Mucosa of gallbladder (tissue), 1 donor: ENCODE data around the gene GALNT1. TPM values are rescaled to one million over a fixed set of nuclear protein-coding genes. Genes with fewer than 3 reads are reported as not detected.

Experiments
- DNase-seq: peaks from one replicate; pipeline ENCODE4 v3.0.0-alpha.2; 2020; ENCODE audit warnings: low spot score
- total RNA-seq: library from RNA; stranded (reverse); gene quantifications from one replicate; pipeline ENCODE4 v1.2.1, GENCODE V29; 2021
- donor health status: DM: no; HTN: no; CAD: no.

GALNT1 gene
- total RNA-seq, 1 donor from 2014 or later: 72.7 TPM

DNA sequence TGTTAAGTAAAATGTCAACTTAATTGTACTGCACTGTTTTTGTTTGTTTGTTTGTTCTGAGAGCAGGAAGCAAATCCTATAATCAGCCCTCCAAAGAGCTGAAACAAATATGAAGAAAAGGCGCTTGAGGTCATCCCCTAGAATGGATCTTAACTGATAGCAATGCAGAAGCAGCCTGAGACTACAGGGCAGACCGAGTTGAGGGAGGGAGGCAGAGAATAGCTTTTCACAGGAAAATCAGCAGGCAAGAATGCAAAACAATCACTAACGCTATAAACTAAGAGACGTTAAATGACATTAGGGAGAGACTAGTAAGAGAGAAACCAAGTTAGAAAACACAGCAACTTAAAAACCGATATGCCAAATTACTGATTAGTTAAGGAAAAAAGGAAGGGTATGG is 37.2 kb downstream of the GALNT1 start:
- no peak for DNase-seq

DNA sequence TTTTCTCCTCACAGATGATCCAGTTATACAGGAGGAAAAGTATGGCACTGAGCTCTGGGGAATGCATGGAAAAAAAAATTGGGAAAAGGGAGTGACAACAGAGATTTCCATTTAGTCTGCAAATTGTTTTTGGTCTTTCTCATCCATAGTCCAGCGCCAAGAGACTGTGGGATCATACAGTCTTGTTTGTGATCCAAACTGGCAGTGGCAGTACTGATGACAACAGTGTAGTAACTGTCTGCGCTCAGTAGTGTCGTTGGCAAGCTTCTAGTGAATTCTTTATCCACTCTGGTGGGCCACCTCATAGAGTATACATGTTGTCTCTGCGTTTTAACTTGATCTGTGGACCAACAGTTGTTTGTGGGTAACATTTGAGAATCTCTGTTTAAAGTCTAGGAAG is 37.9 kb downstream of the GALNT1 start:
- no peak for DNase-seq

DNA sequence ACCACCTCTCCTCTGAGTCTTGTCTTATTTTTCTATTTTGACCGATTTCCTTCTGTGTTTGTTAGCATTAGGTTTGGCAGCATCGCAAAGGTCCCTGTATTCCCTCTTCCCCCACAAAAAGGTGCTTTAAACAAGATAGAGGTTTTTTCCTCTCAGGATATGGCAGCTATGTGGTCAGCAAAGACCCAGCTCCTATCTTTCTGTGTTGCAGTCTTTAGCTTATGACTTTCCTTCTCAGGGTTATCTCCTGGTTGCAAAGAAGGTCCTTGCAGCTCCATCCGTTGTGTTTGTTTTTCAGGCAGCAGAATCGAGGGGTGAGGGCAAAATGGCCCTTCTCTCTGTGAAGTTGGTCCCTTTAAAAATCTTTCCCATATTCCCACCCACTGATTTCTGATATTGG is 38.4 kb downstream of the GALNT1 start:
- no peak for DNase-seq

DNA sequence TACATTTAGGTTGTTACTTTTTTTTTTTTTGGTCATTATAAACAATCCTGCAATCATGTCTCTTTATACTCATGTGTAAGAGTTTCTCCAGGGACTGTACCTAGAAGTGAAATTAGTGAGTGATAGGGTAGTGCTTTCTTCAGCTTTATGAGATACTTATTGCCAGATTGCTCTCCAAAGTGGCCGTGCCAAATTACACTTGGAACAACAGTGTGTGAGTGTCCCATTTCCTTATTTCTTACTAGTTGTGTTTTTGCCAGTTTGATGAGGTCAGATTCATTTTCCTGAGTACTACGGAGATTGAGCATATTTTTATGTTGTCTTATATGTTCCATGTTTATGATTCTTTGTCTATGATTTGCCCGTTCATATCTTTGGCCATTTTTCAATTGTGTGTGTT is 39.2 kb downstream of the GALNT1 start:
- DNase-seq: no peak

DNA sequence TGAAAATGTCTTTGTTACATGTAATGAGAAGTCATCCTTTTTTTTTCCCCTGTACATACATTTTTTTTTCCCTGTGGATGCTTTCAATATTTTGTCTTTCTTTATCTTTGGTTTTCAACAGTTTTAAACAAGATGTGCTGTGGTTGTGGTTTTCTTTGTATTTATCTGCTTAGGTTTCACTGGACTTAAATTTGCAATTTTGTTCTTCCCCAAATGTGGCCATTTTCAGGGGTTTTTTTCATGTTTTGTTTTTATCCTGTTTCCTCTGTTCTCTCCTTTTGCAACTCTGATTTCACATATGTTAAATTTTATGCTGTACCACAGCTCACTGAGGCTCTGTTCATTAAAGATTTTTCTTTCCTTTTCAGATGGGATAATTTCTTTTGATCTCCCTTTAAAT is 41.7 kb downstream of the GALNT1 start:
- no peak for DNase-seq

DNA sequence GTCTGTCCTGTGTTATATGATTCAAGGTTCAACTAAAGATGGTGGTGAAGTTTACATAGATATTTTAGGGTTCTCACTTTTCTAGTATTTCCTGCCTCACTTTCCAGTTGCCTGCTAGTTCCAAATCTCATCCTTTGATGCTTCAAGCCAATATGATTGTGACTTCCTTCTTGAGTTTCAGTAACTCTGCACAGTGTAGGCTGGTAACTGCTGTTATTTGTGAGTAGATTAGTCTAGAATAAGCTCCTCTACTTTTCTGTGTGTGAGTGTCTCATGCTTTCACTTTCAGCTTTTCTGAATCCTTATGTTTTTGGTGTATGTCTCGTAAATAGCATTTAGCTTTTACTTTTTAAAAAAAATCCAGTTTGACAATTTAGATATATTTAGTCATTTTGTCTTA is 42.6 kb downstream of the GALNT1 start:
- no peak for DNase-seq

GRCh38 chr18:35625232-35625631 is 43.7 kb downstream of the GALNT1 start:
- DNase-seq: no peak

- DNase-seq: no peak
Observed at GRCh38 chr18:35633761-35634160, 52.2 kb downstream of the GALNT1 start.

- no peak for DNase-seq
Observed at GRCh38 chr18:35634323-35634722, 52.8 kb downstream of the GALNT1 start.

DNA sequence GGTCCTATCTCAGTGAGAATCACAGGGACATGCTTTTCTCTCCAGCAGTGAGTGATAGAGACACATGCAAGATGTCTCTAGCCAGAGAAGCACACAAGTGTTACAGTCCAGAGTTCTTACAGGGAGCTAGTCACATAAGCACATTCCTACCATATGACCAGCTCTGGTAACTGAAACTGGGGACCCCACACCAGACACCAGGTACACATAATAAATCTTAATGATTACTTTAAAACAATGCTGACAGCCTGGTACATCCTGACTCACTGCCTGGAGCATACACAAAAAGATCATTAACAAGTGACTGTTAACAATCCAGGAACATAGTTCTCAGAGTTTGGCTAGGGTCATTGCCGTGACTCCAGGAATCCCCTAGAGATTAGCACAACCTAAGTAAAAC is 53.6 kb downstream of the GALNT1 start:
- no peak for DNase-seq

- DNase-seq: no peak
Observed at GRCh38 chr18:35637227-35637626, 55.7 kb downstream of the GALNT1 start.

DNA sequence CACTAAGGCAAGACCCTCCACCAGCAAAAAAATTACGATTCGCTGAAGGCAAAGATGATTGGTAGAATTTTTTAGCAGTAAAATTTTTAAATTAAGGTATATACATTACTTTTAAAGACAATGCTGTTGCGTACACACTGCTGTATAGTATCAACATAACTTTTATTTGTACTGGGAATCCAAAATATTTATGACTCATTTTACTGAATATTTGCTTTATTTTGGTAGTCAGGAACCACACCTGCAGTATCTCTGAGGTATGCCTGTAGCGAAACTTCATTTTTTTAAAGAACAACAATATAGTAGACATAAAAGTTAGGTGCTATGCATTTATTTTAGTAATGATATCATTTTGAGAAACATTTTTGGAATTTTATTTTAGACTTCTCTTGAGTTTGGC is 57.8 kb downstream of the GALNT1 start:
- DNase-seq: no peak

- DNase-seq: no peak
Observed at GRCh38 chr18:35641467-35641866, 59.9 kb downstream of the GALNT1 start.

DNA sequence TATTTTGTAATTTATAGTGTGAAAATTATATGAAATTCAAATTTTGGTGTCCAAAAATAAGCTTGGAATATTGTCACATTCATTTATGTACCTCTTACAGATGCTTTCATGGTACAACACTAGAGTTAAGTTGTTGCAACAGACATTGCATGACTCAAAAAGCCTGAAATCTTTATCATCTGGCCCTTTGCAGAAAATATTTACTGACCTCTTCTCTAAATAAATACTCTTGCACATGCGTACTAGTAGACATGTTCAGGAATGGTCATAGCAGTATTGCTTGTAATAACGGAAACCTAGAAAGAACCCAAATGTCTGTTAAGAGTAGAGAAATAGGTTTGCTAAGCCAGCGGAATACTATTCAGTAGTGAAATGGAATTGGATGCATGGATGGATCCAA is 60.4 kb downstream of the GALNT1 start:
- no peak for DNase-seq

DNA sequence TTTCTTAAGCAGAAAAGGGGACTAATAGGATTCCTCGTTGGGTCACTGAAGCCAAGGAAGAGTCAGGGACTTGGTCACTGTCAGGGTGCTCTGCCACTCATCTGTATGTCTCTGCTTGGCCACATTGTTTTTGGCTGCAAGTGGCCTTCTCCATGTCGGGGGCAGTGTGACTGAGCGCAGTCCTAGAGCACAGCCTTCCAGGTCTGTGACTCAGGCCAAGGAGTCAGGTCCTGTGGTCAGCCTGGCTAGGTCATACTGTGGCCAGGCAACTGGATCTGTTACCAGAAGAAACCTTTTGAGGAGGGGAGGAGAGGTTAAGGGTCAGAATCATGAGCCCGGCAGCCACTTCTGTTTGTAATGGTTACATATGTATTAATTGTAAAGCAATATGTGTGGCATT is 61.3 kb downstream of the GALNT1 start:
- no peak for DNase-seq

DNA sequence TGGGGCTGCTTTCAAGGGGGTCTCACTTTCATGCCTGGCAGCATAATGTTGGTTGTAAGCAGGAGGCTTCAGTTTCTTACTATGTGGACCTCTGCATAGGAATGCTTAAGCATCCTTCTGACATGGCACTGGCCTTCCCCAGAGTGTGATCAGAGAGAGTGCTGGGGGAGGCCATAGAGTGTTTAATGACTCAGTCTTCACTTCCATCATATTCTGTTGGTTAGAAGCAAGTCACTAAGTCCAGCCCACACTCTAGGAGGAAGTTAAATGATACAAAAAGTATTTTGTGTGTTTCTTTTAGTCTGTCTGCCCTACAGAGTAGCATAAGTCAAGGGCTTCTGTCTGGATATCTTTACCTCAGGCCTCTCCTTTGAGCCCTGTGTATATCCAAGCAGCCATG is 64.9 kb downstream of the GALNT1 start:
- DNase-seq: no peak

DNA sequence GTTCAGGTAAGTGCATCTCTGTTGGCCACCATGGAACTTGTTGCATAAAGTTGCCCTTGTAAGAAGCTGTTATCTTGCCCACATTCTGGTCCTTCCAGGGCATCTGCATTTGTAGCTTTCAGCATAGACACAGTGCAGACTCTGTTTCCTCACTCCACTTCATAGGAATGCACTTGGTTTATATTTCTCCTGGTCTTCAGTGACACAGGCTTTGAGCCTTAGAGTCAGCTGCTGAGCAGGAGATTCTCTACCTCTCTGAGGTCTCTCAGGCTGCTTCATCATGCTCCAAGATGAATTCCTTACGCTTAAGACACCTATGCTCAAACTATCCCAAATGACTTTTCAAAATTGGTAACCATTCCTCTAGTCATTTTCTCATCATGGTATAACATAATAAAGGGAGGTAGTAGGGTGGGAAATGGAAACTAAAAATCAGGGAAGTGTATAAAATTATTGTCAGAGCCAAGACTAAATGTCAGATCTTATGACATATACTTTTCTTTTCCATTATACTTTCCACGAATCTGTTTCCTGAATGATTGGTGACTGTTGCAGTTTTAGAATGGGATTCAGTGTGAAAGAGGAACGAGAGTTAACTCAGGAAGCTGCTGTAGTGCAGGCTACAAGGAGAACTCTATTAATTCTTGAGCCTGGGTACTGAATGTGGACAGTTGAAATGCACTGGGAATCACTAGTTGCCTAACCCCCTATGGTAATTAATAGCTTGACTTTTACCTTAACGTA is 72.0 kb downstream of the GALNT1 start:
- DNase-seq: no peak

GRCh38 chr18:35658112-35658511 is 76.6 kb downstream of the GALNT1 start:
- DNase-seq: no peak

DNA sequence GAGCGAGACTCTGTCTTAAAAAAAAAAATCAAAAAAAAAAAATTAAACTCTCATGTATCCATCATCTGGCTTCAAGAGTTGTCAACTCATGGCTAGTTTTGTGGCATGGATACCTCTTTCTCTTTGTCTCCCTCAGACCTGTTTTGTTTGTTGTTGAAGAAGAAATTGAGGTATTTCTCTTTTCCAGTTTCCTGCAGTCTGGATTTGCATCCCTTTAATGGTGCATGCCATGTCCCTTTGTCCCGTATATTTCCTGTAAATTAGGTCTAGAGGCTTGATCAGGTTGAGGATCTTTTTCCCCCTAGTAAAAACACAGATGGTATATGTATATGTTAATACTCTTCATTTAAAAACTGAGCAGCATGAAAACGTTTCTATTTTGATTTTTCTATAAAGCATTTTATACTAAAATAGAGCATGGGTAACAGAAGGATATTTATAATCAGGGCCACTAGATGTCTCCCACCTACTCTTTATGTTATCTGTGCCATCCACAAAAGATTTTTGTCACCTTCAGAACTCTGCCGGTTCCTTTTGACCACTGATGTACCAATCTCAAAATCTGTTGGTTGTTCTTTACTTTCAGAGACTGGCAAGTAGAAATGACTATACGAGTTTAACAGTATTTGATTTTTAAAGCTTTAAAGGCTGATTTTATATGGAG is 80.1 kb downstream of the GALNT1 start:
- no peak for DNase-seq

DNA sequence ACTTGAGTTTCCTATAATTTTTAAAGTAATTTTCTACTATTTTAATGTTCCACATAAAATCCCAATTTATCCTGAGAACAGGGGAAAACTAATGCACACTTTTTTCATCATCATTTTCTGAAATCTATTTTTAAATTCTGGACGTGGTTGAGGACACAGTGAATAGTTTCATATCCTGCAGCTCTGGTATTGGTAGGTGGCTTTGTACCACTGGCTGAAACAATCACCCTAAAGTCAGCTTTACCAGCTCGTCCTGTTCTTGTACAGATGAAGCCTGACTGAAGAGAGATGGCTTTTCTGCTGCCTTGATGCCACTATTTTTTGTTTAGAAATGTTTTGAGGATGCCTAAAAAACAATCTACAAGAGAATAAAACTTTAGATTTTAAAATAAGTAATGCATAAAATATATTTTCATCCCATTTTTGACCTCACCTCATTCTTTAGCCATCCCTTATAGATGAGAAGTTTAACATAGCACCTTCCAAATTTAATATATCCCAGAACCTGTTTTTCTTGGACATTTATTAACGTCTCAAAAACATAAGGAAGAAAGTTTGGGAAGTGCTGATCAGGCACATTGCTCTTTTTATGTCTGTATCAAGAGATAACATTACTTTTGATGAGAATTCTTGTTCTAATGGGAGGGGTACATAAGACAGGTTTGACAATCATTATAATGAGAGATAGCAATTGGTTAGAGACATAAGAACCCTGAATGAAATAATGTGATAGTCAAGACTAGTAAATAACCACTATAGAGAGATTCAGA is 80.9 kb downstream of the GALNT1 start:
- DNase-seq: no peak

DNA sequence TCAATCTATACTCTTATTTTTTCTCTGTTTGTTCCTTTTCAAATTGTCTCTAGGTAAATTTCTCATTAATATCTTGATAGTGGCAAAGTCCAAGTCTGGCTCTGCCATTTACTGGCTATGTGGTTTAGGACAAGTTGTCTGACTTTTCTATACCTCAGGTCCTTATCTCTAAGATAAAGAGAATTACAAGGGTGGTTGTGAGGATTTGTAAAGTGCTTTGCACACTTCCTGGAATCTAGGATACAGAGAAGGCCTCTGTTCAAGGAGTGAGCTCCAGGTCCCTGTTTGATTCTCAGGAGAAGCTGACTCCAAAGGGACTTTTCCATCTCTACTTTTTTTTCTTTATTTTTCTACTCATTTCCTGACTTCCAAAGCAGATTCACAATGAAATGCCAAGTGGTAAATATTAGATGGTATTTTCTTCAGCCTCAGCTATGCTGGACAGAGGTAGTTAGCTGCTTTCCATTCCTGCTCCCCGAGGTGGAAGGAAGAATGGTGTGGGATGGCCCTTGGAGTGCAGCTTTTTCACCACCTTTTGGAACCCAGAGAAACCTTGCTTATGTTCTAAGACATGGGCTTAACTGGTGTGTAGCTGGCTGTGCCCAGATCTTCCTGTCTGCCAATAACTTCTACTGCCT is 90.5 kb downstream of the GALNT1 start:
- DNase-seq: no peak

GRCh38 chr18:35672897-35673296 is 91.4 kb downstream of the GALNT1 start:
- no peak for DNase-seq
